Upper lobe of left lung (tissue), 4 donors: ENCODE measurements around the gene TRIM40.

Experiments used
- CTCF ChIP-seq, 6 experiments: fragments of 450-650 bp in 4 of 6; fragments of 200-600 bp in 2 of 6; sonication (generic) in 2 of 6; IDR thresholded peaks; one replicate each; pipeline ENCODE4 v1.5.1; 2016 to 2019; ENCODE audit warnings: antibody characterized with exemption in 6 of 6
- POLR2A ChIP-seq, 4 donors: fragments of 450-650 bp; IDR thresholded peaks; one replicate each; pipeline ENCODE4 v1.5.1; 2016 to 2017; ENCODE audit warnings: antibody characterized with exemption in 4 of 4, mild to moderate bottlenecking in 2 of 4

- TF ChIP-seq CTCF (IDR thresholded peaks at IDR 0.05), result no peak
- no peak for TF ChIP-seq POLR2A (IDR thresholded peaks at IDR 0.05)
Measured at GRCh38 chr6:30151580-30151979, 15.6 kb downstream of the TRIM40 start.
